ENCODE measurements around the gene KCNH2.

KCNH2 gene

DNA sequence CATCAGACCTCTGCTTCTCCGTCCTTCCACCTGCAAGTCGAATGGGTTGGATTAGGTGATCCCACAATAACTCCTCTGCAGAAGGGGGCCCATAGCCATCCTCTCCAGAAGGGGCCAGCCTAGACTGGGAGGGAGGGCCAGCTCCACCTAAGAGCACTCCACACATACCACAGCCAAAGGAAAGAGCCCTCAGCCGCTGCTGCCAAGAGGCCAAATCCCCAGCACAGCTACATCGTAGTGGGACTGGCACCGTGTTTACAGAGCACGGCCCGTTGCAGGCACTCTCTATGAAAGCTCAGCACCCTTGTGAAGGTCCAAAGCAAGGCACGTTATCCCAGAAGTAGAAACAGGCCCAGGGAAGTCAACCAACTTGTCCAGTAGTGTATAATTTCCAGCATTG is 5.4 kb downstream of the KCNH2 start:
- DNase-seq = no peak

DNA sequence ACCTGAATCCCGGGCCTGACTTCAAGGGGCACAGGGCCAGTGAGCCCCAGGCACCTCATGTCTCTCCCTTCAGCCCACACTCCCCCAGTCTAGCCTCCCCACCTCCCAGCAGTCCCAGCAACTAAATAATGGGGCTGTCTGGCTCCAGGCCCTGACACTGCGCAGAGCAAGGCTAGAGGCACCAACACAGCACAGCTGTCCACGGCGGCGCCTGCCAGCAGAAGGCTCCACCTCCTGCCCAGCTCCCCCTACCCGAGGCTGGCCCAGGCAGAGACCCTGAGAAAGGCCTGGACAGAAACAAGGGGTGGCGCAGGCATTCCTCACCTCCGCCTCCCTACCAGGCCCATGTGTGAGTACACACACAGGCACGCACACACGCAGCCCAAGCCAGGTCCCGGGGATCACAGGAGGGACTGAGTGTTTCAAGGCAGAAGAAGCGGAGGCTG is 6.1 kb downstream of the KCNH2 start:
- no peak for DNase-seq

DNA sequence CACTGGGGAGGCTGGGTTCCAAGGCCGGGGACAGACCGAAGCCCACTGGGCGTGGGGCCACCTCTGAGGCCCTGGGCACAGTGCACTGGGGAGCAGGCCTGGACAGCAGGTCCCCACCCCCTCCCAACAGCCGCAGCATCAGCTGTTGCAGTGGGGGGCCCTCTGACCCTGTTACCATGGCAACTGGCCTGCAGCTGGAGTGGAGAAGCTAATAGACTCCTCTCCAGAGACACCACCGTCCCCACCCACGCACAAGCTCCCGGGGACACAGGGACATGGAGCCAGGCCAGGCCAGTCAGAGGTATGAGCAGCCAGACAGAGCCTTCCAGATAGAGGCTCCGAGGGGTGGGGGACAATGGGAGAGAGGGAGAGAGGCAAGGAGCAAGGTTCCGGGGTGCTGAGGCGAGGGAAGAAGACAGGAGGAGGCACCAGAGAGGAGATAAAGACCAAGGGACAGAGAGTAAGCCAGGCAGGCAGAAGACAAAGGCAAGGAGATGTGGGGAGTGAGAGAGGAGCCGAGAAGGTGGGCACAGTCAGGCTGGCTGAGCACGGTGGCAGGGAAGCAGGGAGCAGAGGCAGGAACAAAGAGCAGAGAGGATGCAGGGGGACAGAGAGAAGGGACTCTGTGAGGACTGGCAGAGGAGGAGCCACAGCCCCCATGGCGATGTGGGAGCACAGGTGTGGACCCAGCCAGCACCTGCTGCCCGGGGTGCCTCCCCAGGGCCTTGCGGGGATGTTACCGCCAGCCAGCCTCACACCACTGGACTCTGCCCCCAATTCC is 6.7 kb downstream of the KCNH2 start:
- no peak for DNase-seq

DNA sequence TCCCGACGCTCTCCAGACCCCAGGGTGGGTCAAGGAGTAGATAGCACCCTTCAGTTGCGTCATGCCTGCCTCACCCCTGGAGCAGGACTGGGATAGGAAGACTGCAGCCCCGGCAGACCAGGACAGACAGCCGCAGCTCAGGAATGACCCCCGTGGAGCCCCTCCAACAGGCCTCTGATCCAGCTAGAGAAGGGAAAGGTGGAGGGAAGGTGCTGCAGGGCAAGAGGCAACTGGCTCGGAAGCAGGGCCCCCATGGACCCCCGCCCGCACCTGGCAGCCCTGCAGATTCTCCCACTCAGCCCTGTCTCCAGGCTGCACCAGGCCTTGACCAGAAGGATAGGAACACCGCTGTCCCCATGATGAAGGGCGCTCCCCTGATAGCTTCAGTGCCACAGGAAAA is 7.7 kb downstream of the KCNH2 start:
- no peak for DNase-seq

DNA sequence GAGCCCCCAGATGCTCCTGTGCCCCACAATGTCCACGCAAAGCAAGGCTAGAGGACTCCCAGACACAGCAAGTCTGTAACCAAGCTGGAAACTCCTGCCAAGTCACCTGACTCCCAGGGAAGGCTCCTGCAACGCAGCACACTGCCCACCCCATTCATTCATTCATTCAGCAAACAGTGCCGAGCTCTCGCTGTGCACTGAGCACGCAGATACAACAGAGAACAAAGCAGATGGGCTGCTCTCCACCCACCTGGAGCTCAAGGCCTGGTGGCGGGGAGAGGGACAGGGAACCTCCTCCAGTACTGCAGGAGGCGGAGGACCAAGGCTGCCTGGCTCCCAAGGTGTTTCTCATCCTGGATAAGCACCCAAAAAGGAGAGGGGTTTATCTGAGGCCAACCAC is 8.6 kb downstream of the KCNH2 start:
- no peak for DNase-seq

DNA sequence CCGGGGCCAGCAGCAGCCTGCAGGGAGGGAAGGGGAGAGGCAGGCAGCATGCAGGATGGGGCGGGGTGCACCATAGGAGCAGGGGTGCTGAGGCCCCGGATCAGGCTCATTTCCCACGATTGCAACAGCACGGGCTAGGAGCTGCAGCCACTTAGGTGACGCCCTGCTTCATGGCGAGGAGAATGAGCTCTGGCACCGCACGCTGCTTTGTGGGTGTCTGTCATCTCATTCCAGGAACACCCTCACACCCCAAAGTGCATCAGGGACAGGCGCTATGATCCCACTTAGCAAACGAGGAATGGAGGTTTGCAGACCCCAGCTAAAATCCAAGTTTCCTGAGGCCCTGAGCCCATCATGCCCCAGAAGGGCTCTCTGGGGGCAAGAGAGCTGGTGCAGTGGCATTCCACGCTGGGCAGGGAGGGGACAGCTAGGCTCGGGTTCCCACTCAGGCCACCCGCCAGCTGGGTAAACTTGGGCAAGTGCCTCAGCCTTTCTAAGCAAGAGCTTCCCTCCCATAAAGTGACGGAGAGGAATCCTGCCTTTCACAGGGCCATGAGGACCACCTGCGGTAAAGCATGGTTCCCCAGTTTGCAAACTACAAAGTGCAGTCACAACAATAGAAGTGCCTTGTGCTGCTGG is 9.3 kb downstream of the KCNH2 start:
- no peak for DNase-seq

DNA sequence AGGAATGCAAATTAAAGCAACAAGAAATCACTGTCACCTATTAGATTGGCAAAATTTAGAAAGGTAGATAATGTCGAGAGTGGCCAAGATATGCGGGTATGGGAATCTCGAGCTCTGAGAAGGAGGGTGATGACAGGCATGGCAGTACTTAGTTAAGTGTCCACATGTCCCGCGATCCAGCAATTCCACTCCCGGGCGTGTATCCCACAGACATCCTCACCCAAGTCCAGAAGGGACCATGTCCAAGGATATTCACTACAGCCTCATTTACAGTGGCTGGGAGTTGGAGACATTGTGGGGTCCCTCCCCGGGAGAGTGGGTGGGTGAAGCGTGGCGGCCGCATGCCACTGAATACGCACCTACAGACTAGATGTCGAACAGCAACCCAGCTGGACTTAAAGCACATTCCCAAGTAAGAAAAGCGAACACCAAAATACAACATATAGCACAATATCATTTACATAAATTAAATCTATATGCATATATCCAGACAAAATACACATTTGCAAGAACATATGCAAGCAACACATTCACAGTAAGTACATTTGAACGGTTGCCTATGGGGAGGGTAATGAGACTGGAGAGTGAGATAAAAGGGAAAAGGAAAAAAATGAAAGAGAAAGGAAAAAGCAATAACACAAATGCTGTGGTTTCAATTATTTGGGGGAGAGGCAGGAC is 9.9 kb downstream of the KCNH2 start:
- no peak for DNase-seq

DNA sequence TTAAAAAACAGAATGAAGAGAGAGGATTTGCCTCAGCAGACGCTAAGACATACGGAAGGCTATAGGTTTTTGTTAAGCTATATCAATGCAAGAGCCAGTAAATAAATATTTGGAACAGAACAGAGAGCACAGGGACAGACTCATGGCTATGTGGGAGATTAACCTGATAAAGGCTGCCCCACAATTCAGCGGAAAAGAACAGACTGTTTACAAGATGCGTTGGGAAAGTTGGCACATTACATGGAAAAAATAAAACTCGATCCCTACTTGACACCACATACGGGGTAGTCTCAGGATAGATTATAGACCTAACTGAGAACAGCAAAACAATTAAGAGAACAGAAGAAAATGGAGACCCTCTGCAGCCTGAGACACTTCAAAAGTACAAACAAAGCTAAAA is 10.8 kb downstream of the KCNH2 start:
- no peak for DNase-seq

DNA sequence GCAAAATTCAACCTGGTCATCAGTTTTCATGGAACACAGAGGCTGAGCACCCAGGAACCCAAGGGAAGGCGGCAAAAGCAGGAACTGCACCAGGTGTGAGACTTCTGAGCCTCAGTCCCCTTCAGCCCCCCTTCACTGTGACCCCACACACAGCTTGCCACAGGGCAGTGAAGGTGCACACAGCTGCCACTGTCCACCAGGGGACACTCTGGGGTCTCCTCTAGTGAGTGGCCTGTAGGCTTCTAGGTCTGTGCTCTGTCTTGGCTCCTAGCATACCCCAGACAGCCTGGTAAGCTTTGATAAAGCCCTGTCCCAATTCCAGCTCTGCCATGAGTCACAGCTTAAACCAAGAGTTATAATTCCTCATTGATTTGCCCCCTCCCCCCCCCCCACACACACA is 12.1 kb downstream of the KCNH2 start:
- no peak for DNase-seq

DNA sequence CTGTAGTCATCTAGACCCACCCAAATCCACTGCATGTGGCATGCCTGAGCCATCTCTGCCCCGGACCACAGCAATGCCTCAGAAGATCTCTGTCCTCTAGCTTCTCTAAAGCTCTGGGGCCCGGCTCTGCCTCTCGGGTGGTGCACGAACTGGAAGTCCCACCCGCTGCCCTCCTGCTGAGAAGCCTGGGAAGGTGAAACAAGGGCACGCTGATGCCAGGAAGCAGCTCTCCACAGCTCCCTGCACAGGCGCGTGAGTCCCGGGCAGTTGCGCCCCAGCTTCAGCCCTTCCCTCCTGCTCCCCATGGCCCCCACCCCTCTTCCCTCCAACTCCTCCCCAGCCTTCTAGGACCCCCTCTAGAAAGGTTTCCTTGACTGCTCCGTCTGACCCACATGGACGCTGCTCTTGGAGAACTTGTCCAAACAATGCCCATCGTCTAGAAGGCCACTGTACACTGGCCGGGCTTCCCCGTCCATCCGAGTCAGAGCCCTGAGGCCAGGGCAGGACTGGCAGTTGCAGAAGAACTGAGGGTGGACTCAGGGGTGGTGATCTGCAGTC is 12.8 kb downstream of the KCNH2 start:
- no peak for DNase-seq

DNA sequence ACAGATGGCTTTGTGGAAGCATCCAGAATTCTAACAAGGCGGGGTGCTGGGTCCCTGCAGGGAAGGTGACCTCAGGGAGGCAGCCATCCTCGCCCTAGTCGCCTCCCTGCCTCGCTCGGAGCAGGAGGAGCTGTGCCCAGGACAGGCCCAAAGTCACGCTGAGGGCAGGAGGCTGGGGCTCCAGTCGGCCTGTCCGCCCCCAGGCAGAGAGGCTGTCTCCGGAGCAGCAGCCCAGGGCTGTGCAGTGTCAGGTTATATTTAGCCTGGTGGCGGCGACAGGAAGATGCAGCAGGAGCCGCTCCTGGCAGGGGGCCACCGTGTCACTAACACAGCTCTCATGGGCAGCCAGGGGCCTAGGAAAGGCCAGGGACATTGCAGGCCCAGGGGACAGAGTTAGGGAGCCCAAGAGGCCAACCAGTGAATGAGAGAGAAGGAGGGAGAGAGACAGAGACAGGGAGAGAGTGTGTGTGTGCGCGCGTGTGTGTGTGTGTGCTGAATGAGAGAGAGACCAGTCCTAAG is 13.5 kb downstream of the KCNH2 start:
- DNase-seq = no peak

DNA sequence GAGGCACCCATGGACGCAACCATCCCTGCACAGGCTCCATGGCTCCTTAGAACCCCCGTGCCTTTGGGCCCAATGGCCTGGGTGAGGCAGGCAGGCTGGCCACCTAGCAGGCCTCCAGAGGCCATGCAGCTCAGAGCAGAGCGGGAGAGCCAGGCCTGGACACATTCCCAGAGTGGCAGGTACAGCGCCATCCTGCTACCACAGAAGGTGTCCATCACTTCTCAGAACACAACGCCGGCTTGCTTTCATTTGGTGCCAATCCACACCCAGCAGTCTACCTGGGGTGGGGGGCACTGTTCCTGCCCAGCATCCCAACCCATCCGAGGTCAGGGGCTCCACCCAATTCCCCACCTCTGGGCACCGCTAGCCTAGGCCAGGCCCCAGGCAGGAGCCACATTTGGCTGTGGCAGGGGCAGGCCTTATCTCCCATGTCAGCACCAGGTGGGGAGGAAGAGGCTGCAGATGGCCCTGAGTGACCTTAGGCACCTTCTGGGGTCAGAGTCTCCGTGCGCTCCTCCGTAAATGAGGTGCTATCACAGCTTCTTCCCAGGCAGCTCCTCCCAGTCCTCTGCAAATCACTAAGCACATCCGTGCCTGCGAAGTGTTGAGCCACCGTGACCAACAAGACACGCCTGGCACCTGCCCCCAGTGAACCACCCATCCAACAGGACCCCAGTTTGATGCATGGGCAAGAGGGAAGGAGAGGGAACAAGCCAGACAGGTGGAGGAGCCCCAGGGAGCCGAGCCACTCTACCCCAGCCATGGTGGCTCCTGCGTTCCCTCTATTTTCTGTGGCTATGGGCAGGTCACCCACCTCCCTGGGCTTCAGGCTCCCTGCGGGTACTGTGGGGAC is 14.2 kb downstream of the KCNH2 start:
- no peak for DNase-seq

DNA sequence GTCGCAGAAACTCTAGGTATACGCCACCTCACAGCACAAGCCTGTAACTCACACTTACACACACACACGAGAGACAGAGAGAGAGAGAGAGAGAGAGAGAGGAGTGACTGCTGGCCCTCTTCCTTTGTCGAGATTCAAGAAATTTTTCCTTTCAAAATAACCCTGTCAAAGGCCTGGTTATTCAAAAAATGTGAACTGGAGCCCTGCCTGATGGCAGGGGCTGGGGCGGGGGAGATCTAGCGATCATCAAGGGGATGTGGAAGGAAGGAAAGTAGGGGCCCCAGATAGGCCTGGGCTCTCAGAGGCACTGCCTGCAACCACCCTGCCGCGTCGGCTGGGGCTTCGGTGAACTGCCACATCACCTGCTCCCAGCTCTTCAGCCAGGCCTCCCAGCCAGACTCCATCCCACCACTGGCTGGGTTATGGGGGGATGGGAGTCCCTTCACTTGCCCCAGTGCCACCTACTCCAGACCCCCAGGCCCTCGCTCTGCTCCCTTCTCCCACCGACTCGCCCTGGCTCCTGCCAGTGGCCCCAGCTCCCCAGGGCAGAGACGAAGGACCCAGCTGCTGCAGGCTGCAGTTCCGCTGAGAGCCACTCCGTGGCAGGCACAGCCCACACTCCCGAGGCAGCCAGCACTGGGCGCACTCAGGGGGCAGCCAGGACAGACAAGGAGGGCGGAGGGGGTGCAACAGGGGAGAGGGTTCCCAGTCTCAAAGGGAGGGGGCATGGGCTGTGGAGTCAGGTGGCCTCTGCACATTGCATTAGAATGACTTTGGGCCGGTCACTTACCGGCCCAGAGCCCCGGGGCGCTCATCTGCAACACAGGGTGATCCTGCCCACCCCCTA is 15.3 kb downstream of the KCNH2 start:
- no peak for DNase-seq

DNA sequence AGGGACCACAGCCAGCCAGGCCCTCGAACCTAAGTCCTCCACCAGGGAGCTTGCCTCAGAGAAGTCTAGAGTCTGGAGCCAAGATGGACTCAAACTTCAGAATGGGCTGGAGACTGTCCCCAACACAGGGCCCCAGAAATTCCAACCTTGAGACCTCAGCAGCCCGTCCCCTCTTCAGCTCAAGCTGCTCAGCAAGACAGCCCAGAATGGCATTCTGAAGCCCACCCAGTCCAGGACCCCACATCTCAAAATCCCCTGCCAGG is 15.9 kb downstream of the KCNH2 start:
- no peak for DNase-seq

DNA sequence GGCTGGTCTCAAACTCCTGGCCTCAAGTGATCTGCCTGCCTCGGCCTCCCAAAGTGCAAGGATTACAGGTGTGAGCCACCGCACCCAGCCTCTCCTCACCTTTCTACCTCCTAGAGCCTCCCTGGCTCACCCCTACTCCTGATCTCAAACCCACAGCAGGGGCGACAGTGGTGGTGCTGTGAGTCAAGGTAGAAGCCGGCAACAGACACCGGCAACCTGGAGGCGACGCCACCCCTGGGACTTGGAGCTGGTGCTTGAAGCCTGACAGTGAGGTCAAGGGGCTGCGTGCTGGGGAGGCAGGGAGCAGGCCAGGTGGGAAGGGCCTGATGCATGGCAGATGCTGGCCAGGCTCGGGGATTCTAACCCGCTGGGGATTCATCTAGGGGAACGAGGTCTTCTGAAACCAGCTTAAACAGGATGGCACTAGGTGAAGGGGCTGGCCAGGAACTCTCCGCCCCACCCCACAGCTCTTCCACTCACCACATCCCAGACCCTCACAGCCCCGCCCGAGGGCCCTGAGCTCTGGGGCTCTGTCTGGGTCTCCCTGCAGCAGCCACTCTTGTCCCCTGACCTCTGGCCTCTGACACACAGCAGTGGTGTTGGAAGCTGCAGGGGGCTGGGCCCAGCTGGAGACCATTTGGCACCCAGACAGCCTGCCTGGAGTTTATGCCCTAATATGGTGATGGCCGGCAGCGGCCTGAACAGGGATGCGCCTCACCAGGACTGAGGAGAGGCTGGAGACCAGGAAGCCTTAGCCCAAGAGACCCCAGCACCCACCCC is 16.4 kb downstream of the KCNH2 start:
- DNase-seq = no peak

DNA sequence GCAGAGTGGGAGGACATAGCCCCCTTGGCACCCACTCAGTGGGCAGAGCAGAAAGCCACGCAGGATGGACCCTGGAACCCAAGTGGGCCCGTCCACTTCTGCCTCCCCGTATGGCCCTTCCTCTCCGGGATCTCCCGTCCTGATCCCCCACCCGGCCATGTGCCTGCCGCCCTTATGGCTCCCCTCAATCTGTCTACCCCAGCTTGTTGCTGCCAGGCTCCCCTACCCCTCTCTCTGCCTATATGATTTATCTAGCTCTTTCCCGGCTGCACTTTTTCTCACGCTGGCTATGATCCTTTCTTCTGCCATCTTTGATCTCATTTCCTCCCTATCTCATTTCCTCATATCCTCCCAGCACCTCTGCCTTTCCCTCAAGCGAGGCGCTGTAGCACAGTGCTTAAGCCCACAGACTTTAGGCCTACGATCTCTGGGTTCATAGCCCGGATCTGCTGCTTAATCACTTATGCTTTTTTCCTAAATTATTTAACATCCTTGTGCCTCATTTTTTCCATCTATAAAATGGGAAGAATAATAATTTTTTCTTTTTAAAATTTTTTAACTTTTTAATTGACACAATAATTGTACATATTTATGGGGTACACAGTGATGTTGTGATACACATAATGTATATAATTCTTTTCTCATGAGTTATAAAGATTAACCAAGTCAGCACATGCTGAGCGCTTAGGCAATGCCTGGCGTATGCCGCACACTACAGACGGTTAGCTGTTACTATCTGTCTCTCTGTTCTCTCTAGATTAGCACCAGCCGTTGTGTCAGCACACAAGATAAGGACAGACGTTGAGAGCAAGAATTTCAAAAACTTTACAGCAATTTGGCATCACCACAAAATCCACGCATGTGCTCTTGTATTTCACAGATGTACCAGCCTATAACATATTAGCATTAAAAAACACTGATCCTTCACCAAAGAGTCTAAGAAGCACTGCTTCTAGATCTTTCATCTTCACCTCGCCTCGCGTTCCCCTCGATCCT is 18.1 kb downstream of the KCNH2 start:
- no peak for DNase-seq

DNA sequence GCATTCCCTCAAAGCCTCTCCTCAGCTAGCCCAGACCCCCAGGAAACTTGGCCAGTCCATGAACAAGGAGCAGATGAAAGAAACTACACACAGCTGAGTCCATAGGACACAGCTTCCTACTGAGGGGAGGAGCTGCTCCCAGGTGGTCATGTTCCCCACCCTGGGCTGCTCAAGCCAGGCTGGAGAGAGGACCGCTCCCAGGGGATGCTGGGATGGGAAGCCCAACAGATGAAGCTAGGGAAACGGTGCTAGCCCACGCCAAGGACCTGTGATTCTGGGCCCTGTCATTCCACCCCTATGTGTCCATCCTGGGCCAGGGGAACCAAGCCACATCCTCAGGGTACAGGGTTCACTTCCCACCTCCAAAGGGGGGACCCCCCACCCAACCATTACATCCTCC is 19.0 kb downstream of the KCNH2 start:
- no peak for DNase-seq

DNA sequence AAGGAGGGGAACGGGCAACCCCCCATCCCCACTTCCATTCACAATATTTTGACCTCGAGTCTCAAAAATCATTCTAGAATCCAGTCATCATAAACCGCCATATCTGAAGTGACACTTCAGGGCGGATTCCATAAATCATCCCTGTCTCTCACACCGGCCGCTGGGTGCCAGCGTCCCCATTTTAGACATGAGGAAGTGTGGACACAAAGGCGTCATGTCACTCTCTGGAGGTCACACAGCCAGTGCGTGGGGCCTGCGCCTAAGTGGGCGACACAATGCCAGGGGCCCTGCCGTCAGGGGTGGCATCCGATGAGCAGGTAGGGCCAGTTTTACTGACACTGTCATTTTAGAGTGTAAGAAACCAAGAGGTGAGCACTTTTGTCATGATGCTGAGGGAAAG is 19.5 kb downstream of the KCNH2 start:
- no peak for DNase-seq

DNA sequence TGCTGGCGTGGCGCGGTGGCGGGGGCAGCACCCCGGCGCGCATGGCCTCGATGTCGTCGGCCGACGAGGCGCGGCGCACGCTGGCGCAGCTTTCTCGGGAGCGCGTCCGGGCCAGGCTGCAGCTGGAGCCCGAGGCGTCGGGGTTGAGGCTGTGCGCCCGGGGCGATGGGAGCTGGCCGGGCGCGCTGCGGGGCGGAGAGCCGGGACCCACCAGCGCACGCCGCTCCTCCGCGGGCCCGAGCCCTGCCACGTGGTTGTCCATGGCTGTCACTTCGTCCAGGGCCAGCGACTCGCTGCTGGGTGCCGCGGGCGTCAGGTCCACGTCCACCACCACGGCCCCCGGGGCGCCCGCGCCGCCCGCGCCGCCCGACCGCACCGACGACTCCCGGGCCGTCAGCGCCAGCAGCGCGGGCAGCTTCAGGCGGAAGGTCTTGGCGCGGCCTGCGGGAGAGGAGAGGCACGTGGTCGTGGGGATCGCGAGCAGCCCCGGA is 20.0 kb downstream of the KCNH2 start:
- no peak for DNase-seq
